Right ventricle myocardium superior (tissue), 1 donor: ENCODE measurements around the gene RNF44. TPM values are rescaled to one million over a fixed set of nuclear protein-coding genes. Genes with fewer than 3 reads are reported as not detected.
A peak's percentile ranks its signal among the peaks of the same experiment; 100 is the strongest.

Experiments used
- ATAC-seq: fragments of 200-7000 bp; cut with Tn5 transposase; one replicate; pipeline ENCODE4 v1.9.1; 2020; ENCODE audit warnings: mild to moderate bottlenecking; ENCODE audit not compliant: poor library complexity
- DNase-seq: peaks from one replicate; pipeline ENCODE4 v3.0.0-alpha.2; 2020
- intact Hi-C: fragments of 100-400 bp; cut with DNase I; formaldehyde crosslinking; loops from one replicate; pipeline ENCODE4 v1.11.2; 2022
- long read RNA-seq: library from polyadenylated mRNA; unstranded; transcript quantifications from one replicate; pipeline ENCODE4 v2.0.0, GENCODE V29; 2021
- total RNA-seq: library from RNA; stranded (reverse); fragmentation: NEBNext Ultra II Directional; extraction: Animal tissue kit (Norgen Biotek cat#: 25700); gene quantifications from one replicate; pipeline ENCODE4 v1.2.1, GENCODE V29; 2021
- donor health status: DM: no; HTN: yes; CAD: no; lungs with severe emphysema.

Gene RNF44
- 27.8 TPM for total RNA-seq
- long read RNA-seq, partial matches to known transcripts: 5 of 28 reads
- long read RNA-seq, other reads (novel, unspliced or antisense): 23 of 28 reads

DNA sequence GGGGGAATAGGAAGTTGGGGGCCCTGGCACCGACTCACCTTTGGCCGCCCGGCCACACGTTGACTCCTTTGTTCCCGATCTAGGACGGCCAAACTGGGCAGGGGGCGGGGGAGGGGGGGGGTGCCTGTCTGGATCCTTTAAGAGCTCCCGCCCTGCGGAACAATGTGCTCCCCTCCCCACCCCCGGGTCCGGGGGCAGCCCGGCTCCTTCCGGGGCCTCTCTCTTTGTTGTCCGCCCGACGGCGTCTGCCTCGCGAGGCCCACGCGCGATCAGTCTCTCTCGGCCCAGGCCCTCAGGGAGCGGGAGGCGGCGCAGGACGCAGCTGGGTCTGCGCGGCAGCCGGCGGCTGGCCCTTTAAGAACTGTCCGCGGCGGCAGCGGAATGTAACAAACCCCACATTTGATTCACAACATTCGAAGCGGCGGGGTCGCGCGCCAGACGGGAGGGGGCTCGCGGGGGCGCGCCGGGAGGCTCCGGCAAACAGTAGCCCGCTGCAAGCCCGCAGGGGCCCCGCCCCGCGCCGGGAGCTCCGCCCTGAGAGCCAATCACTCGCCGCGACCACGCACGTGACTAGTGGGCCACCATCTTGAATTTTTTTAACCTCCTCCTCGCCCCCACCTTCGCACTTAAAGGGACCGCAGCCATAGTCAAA is at the start of gene RNF44:
TSS of gene RNF44 (minus strand) at position 501 of the 652 bp plus-strand sequence. CDS start 4,930 bp downstream, outside the sequence.
- ATAC-seq: peak; percentile 90
- intact Hi-C loops: loop anchor here (10.0 kb wide), 1 partner anchor 122 kb away; the partner anchor contains the start of gene CLTB
- DNase-seq: peak; percentile 99

GRCh38 chr5:176583076-176583475 is 45.9 kb upstream of the RNF44 start:
- intact Hi-C loops: no loop called here
- no peak for ATAC-seq
- DNase-seq: no peak

DNA sequence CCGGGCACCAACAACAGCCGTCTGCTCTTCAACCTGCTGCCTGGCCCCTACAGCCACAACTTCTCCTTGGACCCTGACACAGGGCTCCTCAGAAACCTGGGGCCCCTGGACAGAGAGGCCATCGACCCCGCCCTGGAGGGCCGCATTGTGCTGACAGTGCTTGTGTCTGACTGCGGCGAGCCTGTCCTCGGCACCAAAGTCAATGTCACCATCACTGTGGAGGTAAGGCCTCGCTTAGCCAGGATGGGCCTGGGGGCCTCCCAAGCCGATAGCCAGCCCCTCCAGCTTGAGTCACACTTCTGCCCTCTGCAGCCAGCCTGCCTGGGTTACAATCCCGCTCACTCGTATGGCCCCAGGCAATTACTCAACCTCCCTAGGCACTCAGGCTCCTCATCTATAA is 44.2 kb upstream of the RNF44 start:
- intact Hi-C loops: no loop called here
- DNase-seq: no peak
- no peak for ATAC-seq

DNA sequence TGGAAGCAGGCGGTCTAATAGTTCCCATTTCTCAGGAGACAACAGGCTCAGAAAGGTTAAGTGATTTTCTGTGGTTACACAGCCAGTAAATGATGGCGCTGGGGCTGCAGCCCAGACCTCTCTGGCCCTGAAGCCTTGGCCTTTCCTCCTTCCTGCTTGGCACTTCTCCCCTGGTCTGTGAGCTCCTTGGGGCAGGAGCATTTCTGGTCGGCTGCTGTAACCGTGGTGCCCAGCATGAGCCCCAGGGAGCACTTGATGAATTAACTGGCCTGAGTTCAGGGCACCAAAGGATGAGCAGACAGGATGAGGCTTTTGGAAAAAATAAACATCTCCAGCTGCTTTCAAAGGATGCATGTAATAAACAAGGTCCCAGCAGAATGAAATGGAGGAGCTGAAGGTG is 42.1 kb upstream of the RNF44 start:
- DNase-seq (no peak), ATAC-seq (no peak)
- intact Hi-C loops: loop anchor here (10.0 kb wide), 1 partner anchor 65 kb away; the partner anchor contains the start of gene TSPAN17

DNA sequence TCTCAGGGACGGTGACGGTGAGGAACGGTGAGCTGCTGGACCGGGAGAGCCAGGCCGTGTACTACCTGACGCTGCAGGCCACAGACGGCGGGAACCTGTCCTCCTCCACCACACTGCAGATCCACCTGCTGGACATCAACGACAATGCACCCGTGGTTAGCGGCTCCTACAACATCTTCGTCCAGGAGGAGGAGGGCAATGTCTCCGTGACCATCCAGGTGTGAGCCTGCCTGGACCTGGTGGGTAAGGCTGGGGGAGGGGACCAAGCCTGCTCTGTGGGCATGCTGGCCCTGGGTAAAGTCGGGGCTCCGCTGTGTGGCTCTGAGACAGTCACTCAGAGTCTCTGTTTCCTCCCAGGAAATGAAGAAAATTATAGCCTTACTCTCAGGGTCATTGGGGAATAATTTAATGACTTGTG is 41.2 kb upstream of the RNF44 start:
- intact Hi-C loops: loop anchor here (10.0 kb wide), 1 partner anchor 66 kb away; the partner anchor contains the start of gene TSPAN17
- ATAC-seq: peak; percentile 65
- peak; percentile 52 for DNase-seq

- intact Hi-C loops: loop anchor here (10.0 kb wide), 1 partner anchor 67 kb away; the partner anchor contains the start of gene TSPAN17
- DNase-seq: no peak
Measured at GRCh38 chr5:176577312-176578176, 40.3 kb upstream of the RNF44 start.

DNA sequence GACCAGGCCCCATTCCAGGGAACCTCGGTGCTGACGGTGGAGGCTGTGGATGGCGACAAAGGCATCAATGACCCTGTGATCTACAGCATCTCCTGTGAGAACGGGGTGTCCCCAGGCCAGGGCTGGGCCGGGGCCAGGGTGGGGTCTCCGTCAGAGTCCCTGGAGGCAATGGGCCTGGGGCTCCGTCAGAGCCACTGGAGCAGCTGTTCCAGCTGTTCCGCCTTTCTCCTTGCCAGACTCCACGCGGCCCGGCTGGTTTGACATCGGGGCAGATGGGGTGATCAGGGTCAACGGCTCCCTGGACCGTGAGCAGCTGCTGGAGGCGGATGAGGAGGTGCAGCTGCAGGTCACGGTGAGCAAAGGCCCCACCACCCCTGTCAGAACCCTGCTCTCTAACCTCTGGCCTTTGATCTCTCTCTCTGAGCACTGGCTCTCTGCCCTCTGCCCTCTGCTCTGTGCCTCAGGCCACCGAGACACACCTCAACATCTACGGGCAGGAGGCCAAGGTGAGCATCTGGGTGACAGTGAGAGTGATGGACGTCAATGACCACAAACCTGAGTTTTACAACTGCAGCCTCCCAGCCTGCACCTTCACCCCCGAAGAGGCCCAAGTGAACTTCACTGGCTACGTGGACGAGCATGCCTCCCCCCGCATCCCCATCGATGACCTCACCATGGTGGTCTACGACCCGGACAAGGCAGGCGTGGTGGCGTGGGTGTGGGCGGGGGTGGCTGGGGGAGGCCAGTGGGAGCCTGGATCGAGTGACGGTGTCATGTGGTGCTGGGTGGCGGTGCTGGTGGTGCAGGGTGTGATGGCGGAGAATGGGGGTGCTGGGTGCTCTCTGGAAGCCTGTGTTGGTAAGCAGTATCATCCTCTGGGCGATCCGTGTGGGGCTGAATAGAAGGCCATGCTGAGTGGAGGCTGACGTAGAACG is 38.6 kb upstream of the RNF44 start:
- intact Hi-C loops: loop anchor here (10.0 kb wide), 1 partner anchor 69 kb away; the partner anchor contains the start of gene TSPAN17
- ATAC-seq: no peak
- no peak for DNase-seq

More at GRCh38 chr5:176577312-176578176, 40.3 kb upstream of the RNF44 start:
- ATAC-seq: no peak

DNA sequence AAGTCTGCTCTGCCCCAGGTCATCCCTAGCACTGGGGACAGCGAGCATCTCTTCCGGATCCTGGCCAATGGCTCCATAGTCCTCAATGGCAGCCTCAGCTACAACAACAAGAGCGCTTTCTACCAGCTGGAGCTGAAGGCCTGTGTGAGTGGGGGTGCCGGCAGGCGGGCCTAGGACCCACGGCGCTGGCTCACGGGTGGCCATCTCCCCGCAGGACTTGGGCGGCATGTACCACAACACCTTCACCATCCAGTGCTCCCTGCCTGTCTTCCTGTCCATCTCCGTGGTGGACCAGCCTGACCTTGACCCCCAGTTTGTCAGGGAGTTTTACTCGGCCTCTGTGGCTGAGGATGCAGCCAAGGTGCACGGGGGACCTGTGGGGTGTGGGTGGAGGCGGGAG is 37.9 kb upstream of the RNF44 start:
- intact Hi-C loops: loop anchor here (10.0 kb wide), 1 partner anchor 70 kb away; the partner anchor contains the start of gene TSPAN17
- DNase-seq: no peak
- no peak for ATAC-seq

GRCh38 chr5:176574297-176574591 is 37.0 kb upstream of the RNF44 start:
- DNase-seq (no peak), ATAC-seq (no peak)
- intact Hi-C loops: loop anchor here (10.0 kb wide), 1 partner anchor 71 kb away; the partner anchor contains the start of gene TSPAN17

DNA sequence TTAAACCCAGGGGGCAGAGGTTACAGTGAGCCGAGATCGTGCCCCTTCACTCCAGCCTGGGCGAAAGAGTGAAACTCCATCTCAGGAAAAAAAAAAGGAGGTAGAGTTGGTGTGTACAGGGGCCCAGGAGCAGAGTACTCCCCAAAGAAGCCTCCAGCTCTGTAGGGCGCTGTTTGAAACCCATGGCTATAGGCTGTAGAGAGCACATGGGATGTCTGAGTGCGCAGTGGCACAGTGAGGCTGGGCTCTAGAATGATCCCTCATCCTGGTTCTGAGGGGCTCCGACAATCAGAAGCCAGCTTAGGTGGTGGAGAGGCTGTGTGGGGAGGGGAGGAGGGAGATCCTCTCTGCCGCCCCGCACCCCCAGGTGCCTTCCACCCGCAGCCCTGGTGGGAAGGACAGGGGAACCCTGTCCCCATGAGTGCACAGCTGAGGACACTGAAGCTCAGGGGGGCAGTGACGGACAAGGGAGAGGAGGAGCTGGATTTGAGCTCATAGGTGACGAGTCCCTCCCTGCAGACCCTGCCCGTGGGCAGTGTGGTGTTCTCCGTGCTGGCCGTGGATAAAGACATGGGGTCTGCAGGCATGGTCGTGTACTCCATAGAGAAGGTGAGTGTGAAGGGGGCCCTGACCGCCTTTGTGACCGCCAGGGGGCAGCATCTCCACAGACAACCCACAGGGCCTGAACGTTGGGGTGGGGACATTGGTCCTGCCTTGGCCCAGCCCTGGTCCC is 36.5 kb upstream of the RNF44 start:
- ATAC-seq (peak; percentile 94), DNase-seq (peak; percentile 83)
- intact Hi-C loops: loop anchor here (10.0 kb wide), 1 partner anchor 71 kb away; the partner anchor contains the start of gene TSPAN17

DNA sequence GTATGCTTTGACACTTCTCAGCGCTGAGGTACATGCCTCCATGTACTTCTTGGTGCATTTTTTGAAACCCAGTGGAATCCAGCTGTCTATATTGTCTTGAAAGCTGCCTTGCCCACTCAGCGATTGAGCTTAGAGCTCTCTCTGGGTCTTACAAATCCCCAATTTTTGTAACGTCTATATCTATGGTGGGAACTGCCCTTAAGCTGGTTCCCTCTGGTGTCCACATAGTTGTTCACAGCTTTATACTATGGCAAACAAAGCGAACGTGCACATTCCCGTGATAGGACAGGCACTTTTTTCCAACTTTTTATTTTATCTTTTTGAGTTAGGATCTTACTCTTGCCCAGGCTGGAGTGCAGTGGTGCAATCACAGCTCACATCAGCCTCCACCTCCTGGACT is 32.8 kb upstream of the RNF44 start:
- no peak for ATAC-seq
- DNase-seq: no peak
- intact Hi-C loops: loop anchor here (10.0 kb wide), 1 partner anchor 75 kb away; the partner anchor contains the start of gene TSPAN17

DNA sequence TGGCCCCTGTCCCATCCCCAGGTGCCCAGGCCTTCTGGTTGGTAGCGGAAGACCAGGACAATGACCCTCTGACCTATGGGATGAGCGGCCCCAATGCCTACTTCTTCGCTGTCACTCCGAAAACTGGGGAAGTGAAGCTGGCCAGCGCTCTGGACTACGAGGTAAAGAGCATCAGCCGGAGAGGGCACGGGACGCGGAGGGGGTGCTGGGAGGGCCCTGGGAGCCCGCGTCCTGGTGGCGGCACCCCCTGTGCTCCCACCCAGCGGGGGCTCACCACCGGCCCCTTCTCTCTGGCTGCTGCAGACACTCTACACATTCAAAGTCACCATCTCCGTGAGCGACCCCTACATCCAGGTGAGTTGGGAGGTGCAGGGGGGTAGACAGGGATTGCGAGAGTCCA is 31.5 kb upstream of the RNF44 start:
- intact Hi-C loops: no loop called here
- ATAC-seq (no peak), DNase-seq (no peak)

- intact Hi-C loops: no loop called here
- ATAC-seq: no peak
- no peak for DNase-seq
Measured at GRCh38 chr5:176565760-176566288, 28.6 kb upstream of the RNF44 start.

- DNase-seq (no peak), ATAC-seq (no peak)
- intact Hi-C loops: no loop called here
Measured at GRCh38 chr5:176564002-176564401, 26.8 kb upstream of the RNF44 start.

DNA sequence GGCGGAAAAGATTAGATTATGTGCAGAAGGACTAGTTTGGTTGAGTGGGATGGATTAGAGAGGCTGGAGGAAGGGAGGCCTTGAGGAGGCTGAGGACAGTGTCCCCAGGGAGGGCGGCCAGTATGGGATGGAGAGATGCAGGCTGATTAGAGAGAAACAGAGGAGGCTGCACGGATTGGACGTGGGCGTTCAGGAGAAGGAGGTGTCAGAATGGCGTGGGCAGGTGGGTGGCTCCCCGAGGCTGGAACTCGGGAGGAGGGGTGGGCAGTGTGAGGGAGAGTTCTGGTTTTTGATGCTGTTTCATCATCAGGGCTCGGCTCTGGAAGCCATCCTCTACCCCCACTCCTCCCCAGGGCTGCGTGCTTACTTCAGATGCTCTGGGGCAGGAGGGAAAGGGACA is 25.0 kb upstream of the RNF44 start:
- ATAC-seq (no peak), DNase-seq (no peak)
- intact Hi-C loops: no loop called here

DNA sequence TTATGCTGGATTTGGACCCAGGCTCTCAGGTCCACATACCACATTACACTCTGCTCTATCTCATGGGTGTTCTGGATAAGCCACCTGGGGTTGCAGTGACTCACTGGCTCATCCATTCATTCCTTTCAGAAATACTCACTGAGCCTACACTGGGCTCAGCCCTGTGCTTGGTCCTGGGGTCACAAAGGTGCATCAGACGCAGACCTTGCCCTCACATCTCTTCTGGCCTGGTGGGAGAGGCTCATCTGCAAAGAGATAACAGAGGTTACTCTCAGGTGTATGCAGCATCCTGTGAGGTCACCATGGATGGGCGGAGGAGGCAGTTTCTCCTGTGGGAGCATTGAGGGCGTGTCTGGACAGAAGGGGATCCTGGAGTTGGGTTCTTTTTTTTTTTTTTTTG is 24.1 kb upstream of the RNF44 start:
- intact Hi-C loops: no loop called here
- no peak for DNase-seq
- ATAC-seq: no peak

DNA sequence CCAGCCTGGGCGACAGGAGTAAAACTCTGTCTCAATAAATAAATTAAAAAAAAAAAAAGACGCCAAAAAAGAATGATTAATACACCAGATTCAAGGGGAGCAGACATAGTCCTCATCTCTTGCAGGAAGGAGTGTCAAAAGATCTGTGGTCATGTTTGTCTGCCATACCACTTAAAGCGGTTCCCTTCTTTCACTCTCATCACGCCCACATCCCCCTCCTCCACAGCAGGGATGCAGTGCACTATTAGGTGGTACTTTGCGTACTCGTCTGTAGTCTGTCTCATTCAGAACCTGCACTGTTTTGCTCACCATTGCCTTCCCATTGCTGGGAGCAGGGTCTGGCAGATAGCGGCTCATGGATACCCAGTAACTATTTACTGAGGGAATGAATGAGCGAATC is 23.2 kb upstream of the RNF44 start:
- DNase-seq (no peak), ATAC-seq (no peak)
- intact Hi-C loops: no loop called here

DNA sequence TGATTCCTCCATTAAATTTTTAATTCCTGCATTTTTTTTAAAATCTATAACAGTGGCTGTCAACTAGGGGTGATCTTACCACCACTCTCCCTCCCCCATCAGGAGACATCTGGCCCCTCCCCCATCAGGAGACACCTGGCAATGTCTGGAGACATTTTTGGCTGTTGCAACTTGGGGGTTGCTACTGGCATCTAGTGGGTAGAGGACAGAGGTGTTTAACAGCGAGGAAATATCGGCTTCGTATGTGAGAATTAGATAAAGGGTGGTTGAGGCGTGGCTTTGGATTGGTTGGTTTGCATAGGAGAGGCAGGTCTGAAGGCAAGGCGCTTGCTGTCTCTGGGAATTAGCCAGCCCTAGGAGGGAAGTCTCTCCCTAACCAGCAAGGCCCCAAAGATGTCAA is 22.5 kb upstream of the RNF44 start:
- DNase-seq (no peak), ATAC-seq (no peak)
- intact Hi-C loops: no loop called here
